Measurements from ENCODE around the gene ARL4D.

DNA sequence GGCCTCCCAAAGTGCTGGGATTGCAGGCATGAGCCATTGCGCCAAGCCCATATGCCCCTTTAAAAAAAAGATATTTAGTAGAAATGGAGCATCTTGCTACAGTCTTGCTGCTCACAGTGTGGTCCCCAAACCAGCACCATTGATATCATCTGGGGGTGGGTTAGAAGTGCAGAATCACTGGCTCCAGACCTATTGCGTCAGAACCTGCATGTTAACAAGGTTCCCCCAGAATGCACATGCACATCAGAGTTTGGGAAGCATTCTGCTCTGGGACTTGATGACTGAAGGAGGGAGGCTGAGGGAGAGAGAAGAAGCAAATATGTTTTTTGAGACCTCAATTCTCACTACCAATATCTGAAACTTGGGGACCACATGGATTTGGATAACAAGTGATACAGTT is 16.0 kb upstream of the ARL4D start:
- no peak for TF ChIP-seq POLR2A (IDR thresholded peaks at IDR 0.05; ENCODE audit: borderline replicate concordance, extremely low read depth, insufficient read depth, insufficient read length)
- TF ChIP-seq, protein P1, sequence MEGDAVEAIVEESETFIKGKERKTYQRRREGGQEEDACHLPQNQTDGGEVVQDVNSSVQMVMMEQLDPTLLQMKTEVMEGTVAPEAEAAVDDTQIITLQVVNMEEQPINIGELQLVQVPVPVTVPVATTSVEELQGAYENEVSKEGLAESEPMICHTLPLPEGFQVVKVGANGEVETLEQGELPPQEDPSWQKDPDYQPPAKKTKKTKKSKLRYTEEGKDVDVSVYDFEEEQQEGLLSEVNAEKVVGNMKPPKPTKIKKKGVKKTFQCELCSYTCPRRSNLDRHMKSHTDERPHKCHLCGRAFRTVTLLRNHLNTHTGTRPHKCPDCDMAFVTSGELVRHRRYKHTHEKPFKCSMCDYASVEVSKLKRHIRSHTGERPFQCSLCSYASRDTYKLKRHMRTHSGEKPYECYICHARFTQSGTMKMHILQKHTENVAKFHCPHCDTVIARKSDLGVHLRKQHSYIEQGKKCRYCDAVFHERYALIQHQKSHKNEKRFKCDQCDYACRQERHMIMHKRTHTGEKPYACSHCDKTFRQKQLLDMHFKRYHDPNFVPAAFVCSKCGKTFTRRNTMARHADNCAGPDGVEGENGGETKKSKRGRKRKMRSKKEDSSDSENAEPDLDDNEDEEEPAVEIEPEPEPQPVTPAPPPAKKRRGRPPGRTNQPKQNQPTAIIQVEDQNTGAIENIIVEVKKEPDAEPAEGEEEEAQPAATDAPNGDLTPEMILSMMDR (IDR thresholded peaks at IDR 0.05 in 2 of 3, conservative IDR thresholded peaks at IDR 0.05 in 1 of 3; ENCODE audit: borderline replicate concordance in 1 of 3, insufficient read depth in 1 of 3, low read depth in 2 of 3, low read length in 2 of 3): no peak
- TF ChIP-seq, protein P2, sequence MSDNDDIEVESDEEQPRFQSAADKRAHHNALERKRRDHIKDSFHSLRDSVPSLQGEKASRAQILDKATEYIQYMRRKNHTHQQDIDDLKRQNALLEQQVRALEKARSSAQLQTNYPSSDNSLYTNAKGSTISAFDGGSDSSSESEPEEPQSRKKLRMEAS (IDR thresholded peaks at IDR 0.05): no peak
- TF ChIP-seq, protein P3, sequence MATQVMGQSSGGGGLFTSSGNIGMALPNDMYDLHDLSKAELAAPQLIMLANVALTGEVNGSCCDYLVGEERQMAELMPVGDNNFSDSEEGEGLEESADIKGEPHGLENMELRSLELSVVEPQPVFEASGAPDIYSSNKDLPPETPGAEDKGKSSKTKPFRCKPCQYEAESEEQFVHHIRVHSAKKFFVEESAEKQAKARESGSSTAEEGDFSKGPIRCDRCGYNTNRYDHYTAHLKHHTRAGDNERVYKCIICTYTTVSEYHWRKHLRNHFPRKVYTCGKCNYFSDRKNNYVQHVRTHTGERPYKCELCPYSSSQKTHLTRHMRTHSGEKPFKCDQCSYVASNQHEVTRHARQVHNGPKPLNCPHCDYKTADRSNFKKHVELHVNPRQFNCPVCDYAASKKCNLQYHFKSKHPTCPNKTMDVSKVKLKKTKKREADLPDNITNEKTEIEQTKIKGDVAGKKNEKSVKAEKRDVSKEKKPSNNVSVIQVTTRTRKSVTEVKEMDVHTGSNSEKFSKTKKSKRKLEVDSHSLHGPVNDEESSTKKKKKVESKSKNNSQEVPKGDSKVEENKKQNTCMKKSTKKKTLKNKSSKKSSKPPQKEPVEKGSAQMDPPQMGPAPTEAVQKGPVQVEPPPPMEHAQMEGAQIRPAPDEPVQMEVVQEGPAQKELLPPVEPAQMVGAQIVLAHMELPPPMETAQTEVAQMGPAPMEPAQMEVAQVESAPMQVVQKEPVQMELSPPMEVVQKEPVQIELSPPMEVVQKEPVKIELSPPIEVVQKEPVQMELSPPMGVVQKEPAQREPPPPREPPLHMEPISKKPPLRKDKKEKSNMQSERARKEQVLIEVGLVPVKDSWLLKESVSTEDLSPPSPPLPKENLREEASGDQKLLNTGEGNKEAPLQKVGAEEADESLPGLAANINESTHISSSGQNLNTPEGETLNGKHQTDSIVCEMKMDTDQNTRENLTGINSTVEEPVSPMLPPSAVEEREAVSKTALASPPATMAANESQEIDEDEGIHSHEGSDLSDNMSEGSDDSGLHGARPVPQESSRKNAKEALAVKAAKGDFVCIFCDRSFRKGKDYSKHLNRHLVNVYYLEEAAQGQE (IDR thresholded peaks at IDR 0.05; ENCODE audit: low read depth): no peak
- TF ChIP-seq EZH2phosphoT487 (IDR thresholded peaks at IDR 0.05; ENCODE audit: borderline replicate concordance): no peak
- TF ChIP-seq RAD21 (IDR thresholded peaks at IDR 0.05; ENCODE audit: low read depth): no peak
- TF ChIP-seq SRF (IDR thresholded peaks at IDR 0.05; ENCODE audit: low read depth): no peak
- TF ChIP-seq CBX3 (IDR thresholded peaks at IDR 0.05; ENCODE audit: low read depth): no peak
- no peak for TF ChIP-seq ZNF274 (IDR thresholded peaks at IDR 0.05; ENCODE audit: low read depth, low read length)
- TF ChIP-seq ELF1 (IDR thresholded peaks at IDR 0.05; ENCODE audit: borderline replicate concordance, low read depth): no peak
- TF ChIP-seq POLR2AphosphoS5 (IDR thresholded peaks at IDR 0.05; ENCODE audit: low read depth, low read length): no peak
- no peak for TF ChIP-seq YY1 (IDR thresholded peaks at IDR 0.05; ENCODE audit: extremely low read depth, insufficient replicate concordance, low read depth, low read length)
- no peak for TF ChIP-seq EGR1 (IDR thresholded peaks at IDR 0.05; ENCODE audit: low read depth)

Data from HCT116 (cell line).